ENCODE results near the gene CFAP46. TPM values are rescaled to one million over a fixed set of nuclear protein-coding genes. Genes with fewer than 3 reads are reported as not detected.

The CFAP46 gene
- polyA plus RNA-seq, 1 donor from 2014 or later = 2.6 TPM

DNA sequence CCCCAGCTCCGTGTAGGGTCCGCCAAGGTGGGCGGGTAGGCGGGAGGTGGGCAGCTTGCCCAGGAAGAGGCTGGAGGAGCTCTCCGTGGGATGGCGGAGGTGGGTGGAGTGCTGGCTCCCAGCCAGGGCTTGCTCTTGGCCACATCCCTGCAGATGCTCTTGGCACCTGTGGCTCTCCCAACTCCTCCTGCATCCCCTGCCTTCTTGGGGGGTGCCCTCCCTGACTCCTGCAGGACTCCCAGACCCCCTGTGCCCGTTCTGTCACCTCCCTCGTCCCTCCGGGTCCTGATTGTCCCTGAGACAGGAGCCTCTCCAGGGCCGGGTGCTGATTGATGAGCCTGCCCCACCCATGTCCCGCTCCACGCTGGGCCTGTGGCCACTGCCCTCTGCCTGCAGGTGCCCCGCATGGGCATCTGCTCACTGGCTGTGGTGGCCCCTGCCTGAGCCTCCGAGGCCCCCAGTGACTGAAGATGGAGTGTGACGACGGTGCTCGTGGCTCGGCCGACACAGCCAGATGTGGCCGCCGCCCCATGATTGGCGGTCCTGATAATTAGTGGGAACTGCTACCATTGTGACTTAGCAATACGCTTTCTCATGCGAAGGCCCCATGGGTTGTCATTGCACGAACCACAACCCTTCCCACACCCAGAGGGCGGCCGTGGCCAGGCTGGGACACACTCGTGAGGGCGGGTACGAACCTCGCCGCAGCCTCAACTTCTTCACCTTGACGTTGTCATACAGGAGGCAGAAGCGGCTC is 23.6 kb downstream of the CFAP46 start:
- Histone ChIP-seq H3K9ac (ENCODE audit: low read length) (no peak overlapping the region), H3K36me3 (ENCODE audit: insufficient read depth, low read length) (no peaks in the 10 kb centered on the region)
- no peak for TF ChIP-seq MXI1 (conservative IDR thresholded peaks at IDR 0.05; ENCODE audit: poor library complexity, severe bottlenecking)
- no peak for TF ChIP-seq SMC3 (conservative IDR thresholded peaks at IDR 0.05; ENCODE audit: poor library complexity)
- TF ChIP-seq POLR2AphosphoS5 (IDR thresholded peaks at IDR 0.05) = no peak
- TF ChIP-seq EZH2 (IDR thresholded peaks at IDR 0.05; ENCODE audit: borderline replicate concordance, insufficient read depth, low read length, poor library complexity, severe bottlenecking) = no peak
- TF ChIP-seq TAF1 (IDR thresholded peaks at IDR 0.05; ENCODE audit: low read depth) = no peak
- TF ChIP-seq, protein P1, sequence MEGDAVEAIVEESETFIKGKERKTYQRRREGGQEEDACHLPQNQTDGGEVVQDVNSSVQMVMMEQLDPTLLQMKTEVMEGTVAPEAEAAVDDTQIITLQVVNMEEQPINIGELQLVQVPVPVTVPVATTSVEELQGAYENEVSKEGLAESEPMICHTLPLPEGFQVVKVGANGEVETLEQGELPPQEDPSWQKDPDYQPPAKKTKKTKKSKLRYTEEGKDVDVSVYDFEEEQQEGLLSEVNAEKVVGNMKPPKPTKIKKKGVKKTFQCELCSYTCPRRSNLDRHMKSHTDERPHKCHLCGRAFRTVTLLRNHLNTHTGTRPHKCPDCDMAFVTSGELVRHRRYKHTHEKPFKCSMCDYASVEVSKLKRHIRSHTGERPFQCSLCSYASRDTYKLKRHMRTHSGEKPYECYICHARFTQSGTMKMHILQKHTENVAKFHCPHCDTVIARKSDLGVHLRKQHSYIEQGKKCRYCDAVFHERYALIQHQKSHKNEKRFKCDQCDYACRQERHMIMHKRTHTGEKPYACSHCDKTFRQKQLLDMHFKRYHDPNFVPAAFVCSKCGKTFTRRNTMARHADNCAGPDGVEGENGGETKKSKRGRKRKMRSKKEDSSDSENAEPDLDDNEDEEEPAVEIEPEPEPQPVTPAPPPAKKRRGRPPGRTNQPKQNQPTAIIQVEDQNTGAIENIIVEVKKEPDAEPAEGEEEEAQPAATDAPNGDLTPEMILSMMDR (IDR thresholded peaks at IDR 0.05; ENCODE audit: poor library complexity, severe bottlenecking) = no peak
- TF ChIP-seq, protein P2, sequence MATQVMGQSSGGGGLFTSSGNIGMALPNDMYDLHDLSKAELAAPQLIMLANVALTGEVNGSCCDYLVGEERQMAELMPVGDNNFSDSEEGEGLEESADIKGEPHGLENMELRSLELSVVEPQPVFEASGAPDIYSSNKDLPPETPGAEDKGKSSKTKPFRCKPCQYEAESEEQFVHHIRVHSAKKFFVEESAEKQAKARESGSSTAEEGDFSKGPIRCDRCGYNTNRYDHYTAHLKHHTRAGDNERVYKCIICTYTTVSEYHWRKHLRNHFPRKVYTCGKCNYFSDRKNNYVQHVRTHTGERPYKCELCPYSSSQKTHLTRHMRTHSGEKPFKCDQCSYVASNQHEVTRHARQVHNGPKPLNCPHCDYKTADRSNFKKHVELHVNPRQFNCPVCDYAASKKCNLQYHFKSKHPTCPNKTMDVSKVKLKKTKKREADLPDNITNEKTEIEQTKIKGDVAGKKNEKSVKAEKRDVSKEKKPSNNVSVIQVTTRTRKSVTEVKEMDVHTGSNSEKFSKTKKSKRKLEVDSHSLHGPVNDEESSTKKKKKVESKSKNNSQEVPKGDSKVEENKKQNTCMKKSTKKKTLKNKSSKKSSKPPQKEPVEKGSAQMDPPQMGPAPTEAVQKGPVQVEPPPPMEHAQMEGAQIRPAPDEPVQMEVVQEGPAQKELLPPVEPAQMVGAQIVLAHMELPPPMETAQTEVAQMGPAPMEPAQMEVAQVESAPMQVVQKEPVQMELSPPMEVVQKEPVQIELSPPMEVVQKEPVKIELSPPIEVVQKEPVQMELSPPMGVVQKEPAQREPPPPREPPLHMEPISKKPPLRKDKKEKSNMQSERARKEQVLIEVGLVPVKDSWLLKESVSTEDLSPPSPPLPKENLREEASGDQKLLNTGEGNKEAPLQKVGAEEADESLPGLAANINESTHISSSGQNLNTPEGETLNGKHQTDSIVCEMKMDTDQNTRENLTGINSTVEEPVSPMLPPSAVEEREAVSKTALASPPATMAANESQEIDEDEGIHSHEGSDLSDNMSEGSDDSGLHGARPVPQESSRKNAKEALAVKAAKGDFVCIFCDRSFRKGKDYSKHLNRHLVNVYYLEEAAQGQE (IDR thresholded peaks at IDR 0.05; ENCODE audit: borderline replicate concordance) = no peak
- no peak for TF ChIP-seq RAD21 (conservative IDR thresholded peaks at IDR 0.05)

DNA sequence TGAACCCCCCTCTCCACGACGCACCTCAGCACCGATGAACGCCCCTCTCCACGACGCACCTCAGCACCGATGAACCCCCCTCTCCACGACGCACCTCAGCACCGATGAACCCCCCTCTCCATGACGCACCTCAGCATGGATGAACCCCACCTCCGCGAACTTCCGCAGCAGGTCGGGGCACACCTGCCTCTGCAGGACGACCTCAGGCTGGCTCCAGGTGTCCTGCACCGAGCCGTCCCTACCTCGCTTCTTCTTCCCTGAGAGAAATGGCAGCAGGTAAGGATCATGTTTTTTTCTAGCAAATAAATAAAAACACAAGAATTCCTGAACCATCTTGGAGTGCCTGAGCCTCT is 24.1 kb downstream of the CFAP46 start:
- Histone ChIP-seq H4K20me1 (ENCODE audit: insufficient read depth) (no peaks in the 10 kb centered on the region), H3K9ac (ENCODE audit: low read length) (no peak overlapping the region), H3K9me3 (ENCODE audit: low read length) (no peaks in the 10 kb centered on the region), H3K4me2 (ENCODE audit: low read length) (no peak overlapping the region), H3K27ac (ENCODE audit: low read length) (no peak overlapping the region), H3K9me2 (ENCODE audit: insufficient read depth, low read length) (no peaks in the 10 kb centered on the region), H3K27me3 (ENCODE audit: insufficient read depth, low read depth, low read length) (no peaks in the 10 kb centered on the region), H3K36me3 (ENCODE audit: insufficient read depth, low read length) (no peaks in the 10 kb centered on the region), H3F3A (ENCODE audit: insufficient read depth, low read length, poor library complexity, severe bottlenecking) (no peaks in the 10 kb centered on the region), H2AFZ (ENCODE audit: low read depth, low read length) (no peak overlapping the region), H3K4me3 (ENCODE audit: low read length) (no peak overlapping the region), H3K79me2 (replicated peaks; ENCODE audit: insufficient read depth, low read length) (no peaks in the 10 kb centered on the region)
- TF ChIP-seq TAF1 (IDR thresholded peaks at IDR 0.05; ENCODE audit: low read depth) (no peak), RAD21 (conservative IDR thresholded peaks at IDR 0.05) (no peak), EP300 (conservative IDR thresholded peaks at IDR 0.05; ENCODE audit: poor library complexity, severe bottlenecking) (no peak), EZH2 (IDR thresholded peaks at IDR 0.05; ENCODE audit: borderline replicate concordance, insufficient read depth, low read length, poor library complexity, severe bottlenecking) (no peak)
- TF ChIP-seq, protein P1 (IDR thresholded peaks at IDR 0.05; ENCODE audit: poor library complexity, severe bottlenecking) = no peak

More for the DNA sequence above, 23.6 kb downstream of the CFAP46 start:
- H3K9me2 ChIP-seq (ENCODE audit: insufficient read depth, low read length) = no peaks in the 10 kb centered on the region
- H2AFZ ChIP-seq (ENCODE audit: low read depth, low read length) = no peak overlapping the region
- H3K4me2 ChIP-seq (ENCODE audit: low read length) = no peak overlapping the region
- no peaks in the 10 kb centered on the region for H3F3A ChIP-seq (ENCODE audit: insufficient read depth, low read length, poor library complexity, severe bottlenecking)
- H3K4me3 ChIP-seq (ENCODE audit: low read length) = no peak overlapping the region
- H4K20me1 ChIP-seq (ENCODE audit: insufficient read depth) = no peaks in the 10 kb centered on the region
- H3K9me3 ChIP-seq (ENCODE audit: low read length) = no peaks in the 10 kb centered on the region
- H3K27me3 ChIP-seq (ENCODE audit: insufficient read depth, low read depth, low read length) = no peaks in the 10 kb centered on the region
- no peak overlapping the region for H3K27ac ChIP-seq (ENCODE audit: low read length)
- H3K79me2 ChIP-seq (replicated peaks; ENCODE audit: insufficient read depth, low read length) = no peaks in the 10 kb centered on the region

Data from neural cell (in vitro differentiated cells).